LNCAP (cell line): ENCODE data around the gene ARHGAP35.

Source experiments
- TF ChIP-seq, protein P1 (sequence below): fragments of 450-650 bp; IDR thresholded peaks from 2 replicates; pipeline ENCODE4 v1.5.1; 2017; ENCODE audit warnings: mild to moderate bottlenecking

Gene ARHGAP35

DNA sequence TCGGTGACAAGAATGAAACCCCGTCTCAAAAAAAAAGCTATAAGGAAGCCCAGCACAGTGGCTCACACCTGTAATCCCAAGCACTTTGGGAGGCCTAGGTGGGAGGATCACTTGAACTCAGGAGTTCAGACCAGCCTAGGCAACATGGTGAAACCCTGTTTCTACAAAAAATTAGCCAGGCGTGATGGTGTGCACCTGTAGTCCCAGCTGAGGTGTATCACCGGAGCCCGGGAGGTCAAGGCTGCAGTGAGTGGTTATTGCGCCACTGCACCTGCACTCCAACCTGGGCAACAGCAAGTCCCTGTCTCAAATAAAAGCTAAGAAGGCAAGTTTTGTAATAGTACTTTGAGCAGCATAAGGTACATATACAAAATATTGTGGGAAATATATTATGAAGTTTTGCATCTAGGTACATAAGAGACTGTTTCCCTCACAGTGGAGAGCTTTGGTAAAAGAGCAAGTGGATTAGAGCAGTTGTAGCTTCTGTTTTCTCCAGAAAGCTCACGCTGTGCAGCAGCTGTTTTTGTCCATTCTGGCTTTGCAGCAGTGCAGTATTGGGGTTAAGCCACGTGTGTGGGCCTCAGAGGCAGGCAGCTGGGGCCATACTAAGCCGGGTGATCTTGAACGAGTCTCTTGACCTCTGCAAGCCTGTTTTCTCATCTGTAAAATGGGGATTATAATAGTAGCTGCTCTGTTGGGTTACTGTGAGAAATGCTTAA lies 35.4 kb downstream of the ARHGAP35 start:
- TF ChIP-seq, protein P1, sequence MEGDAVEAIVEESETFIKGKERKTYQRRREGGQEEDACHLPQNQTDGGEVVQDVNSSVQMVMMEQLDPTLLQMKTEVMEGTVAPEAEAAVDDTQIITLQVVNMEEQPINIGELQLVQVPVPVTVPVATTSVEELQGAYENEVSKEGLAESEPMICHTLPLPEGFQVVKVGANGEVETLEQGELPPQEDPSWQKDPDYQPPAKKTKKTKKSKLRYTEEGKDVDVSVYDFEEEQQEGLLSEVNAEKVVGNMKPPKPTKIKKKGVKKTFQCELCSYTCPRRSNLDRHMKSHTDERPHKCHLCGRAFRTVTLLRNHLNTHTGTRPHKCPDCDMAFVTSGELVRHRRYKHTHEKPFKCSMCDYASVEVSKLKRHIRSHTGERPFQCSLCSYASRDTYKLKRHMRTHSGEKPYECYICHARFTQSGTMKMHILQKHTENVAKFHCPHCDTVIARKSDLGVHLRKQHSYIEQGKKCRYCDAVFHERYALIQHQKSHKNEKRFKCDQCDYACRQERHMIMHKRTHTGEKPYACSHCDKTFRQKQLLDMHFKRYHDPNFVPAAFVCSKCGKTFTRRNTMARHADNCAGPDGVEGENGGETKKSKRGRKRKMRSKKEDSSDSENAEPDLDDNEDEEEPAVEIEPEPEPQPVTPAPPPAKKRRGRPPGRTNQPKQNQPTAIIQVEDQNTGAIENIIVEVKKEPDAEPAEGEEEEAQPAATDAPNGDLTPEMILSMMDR: no peak

DNA sequence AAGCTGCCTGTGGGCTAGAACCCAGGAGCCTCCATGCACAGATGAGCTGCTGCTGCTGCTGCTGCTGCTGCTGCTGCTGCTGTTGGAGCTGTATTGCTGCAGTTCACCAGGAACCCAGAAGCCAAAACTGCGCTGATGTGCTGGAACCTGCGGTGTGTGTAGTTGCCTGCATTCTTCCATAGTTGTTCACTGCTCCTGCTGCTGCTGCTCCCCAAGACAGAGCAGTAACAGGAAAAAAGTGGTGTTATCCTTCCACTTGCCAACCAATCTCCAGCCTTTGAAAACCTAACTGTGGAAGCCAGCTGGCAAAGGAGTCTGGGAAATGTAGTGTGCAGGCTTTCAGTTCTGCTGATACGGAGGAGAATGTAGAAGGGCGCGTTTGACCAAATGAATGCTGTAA lies 37.9 kb downstream of the ARHGAP35 start:
- TF ChIP-seq, protein P1: no peak

DNA sequence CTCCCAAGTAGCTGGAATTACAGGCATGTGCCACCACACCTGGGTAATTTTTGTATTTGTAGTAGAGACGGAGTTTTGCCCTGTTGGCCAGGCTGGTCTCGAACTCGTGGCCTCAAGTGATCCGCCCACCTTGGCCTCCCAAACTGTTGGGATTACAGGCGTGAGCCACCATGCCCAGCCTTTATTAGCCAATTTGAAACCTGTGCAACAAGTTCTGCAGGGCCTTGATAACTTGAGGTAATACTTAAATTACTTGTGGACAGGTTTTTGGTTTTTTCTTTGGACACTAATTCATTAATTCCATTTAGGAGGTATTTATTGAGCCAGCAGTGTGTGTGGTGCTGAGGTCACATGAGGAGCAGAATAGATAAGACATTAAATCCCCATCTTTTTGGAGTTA lies 39.5 kb downstream of the ARHGAP35 start:
- TF ChIP-seq, protein P1: no peak

- TF ChIP-seq, protein P1: no peak
Observed at GRCh38 chr19:46901701-46902401, 41.1 kb downstream of the ARHGAP35 start.

- TF ChIP-seq, protein P1: no peak
Observed at GRCh38 chr19:46902402-46902766, 41.6 kb downstream of the ARHGAP35 start.

DNA sequence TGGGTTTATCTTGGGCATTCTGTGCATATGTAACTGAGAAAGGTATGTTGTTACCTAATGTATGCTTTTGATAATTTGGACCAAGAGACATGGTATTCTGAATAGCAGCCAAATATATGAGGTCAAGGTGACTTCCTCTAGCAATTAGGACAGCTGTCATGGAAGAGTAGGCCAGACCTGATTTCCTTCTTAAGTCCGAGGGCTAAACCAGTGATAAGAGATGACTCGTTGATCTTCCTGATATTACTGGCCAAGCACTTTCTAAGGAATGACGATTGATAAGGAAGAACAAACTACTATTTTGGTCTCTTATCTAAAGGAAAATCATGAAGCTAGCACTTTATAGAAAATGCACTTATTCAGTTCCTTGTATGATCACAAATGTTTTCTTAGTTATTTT lies 42.7 kb downstream of the ARHGAP35 start:
- TF ChIP-seq, protein P1: no peak

DNA sequence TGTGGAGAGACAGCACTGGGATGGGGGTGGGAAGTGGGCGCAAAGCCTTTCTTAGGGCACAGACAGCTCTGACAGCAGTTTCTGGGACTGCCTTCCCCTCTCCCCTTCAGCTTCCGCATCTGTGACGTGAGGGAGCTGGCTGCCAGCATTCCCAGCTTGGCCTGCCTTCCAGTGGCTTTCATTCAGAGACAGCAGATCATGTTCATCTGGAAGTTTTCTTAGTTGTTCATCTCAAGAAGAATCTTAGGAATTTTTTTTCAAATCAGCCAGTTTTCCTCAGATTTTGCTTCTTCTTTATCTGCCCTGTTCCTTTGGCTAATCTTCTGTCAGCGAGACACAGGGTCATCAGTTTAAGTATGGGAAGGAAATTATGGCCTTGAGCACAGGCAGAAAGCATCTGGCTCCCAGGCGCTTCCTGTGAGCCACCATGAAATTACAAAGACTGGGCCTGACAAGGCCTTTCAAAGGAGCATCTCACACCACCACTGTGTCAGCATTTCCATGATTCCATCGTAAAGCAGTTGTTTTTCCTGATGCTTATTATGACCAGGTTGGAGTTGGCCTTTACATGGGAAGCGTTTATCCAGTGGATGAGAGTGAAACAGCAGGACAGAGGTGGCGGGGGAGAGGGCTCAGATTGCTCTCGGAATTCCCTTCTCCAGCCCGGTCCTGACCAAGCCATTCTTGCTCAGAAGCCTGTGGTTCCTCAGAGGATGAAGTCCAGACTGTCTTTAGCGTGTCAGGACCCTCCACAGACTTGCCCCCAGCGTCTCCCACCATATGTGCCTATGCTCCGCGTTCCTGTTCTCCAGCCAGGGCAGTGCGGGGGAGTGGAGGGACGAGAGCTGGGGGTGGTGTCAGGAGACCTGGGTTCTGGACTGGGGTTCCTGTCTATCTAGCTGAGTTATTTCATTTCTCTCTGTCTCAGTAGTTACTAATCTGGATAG lies 43.6 kb downstream of the ARHGAP35 start:
- TF ChIP-seq, protein P1: no peak
